GM08714 (cell line): Measurements from ENCODE around the gene CD247.

Experiments used
- H3K4me3 ChIP-seq: fragments of 200-500 bp; sonication (Bioruptor generic); 2 replicates; pipeline ENCODE4 v1.5.1; 2014; ENCODE audit warnings: mild to moderate bottlenecking, low read length, inconsistent platforms
- ZNF274 ChIP-seq: IDR thresholded peaks from 2 replicates; pipeline ENCODE4 v1.6.1; 2012; ENCODE audit warnings: mild to moderate bottlenecking, low read depth, low read length

Gene CD247

GRCh38 chr1:167510244-167510643 is 8.1 kb downstream of the CD247 start:
- no peak overlapping the region for H3K4me3 ChIP-seq
- no peak for TF ChIP-seq ZNF274

- TF ChIP-seq ZNF274, result no peak
- no peak overlapping the region for H3K4me3 ChIP-seq
These were observed 8.7 kb downstream of the CD247 start for GRCh38 chr1:167509587-167509986.

GRCh38 chr1:167507719-167508118 is 10.6 kb downstream of the CD247 start:
- no peak overlapping the region for H3K4me3 ChIP-seq
- TF ChIP-seq ZNF274, result no peak

GRCh38 chr1:167504467-167504827 is 13.9 kb downstream of the CD247 start:
- TF ChIP-seq ZNF274, result no peak
- H3K4me3 ChIP-seq, result no peak overlapping the region

- TF ChIP-seq ZNF274, result no peak
These were observed 14.5 kb downstream of the CD247 start for GRCh38 chr1:167503626-167504466.

GRCh38 chr1:167502719-167503462 is 15.4 kb downstream of the CD247 start:
- TF ChIP-seq ZNF274, result no peak
- H3K4me3 ChIP-seq, result no peak overlapping the region

More at GRCh38 chr1:167503626-167504466, 14.5 kb downstream of the CD247 start:
- H3K4me3 ChIP-seq, result no peak overlapping the region

GRCh38 chr1:167502192-167502551 is 16.2 kb downstream of the CD247 start:
- no peak overlapping the region for H3K4me3 ChIP-seq
- TF ChIP-seq ZNF274, result no peak

GRCh38 chr1:167501515-167502191 is 16.7 kb downstream of the CD247 start:
- TF ChIP-seq ZNF274, result no peak

GRCh38 chr1:167500283-167500860 is 18.0 kb downstream of the CD247 start:
- no peak for TF ChIP-seq ZNF274
- no peak overlapping the region for H3K4me3 ChIP-seq

More at GRCh38 chr1:167501515-167502191, 16.7 kb downstream of the CD247 start:
- H3K4me3 ChIP-seq, result no peak overlapping the region

- TF ChIP-seq ZNF274, result no peak
- no peak overlapping the region; the same call in 1 of the 2 replicates for H3K4me3 ChIP-seq
These were observed 18.6 kb downstream of the CD247 start for GRCh38 chr1:167499664-167500101.

- H3K4me3 ChIP-seq, result no peak overlapping the region; the same call in 1 of the 2 replicates
- TF ChIP-seq ZNF274, result no peak
These were observed 19.2 kb downstream of the CD247 start for GRCh38 chr1:167499106-167499505.

GRCh38 chr1:167496797-167497619 is 21.3 kb downstream of the CD247 start:
- no peak overlapping the region for H3K4me3 ChIP-seq
- TF ChIP-seq ZNF274, result no peak

- no peak overlapping the region for H3K4me3 ChIP-seq
- no peak for TF ChIP-seq ZNF274
These were observed 25.0 kb downstream of the CD247 start for GRCh38 chr1:167493372-167493771.

GRCh38 chr1:167492481-167492910 is 25.8 kb downstream of the CD247 start:
- no peak overlapping the region for H3K4me3 ChIP-seq
- no peak for TF ChIP-seq ZNF274
